Motor neuron (in vitro differentiated cells): ENCODE measurements around the gene NYAP1. TPM values are rescaled to one million over a fixed set of nuclear protein-coding genes. Genes with fewer than 3 reads are reported as not detected.

ENCODE experiments used
- ATAC-seq, 8 experiments: fragments of 200-7000 bp; cut with Tn5 transposase; replicated peaks in 6 of 8; 2 replicates each; pipeline ENCODE4 v1.8.0; 2021; ENCODE audit warnings: mild to moderate bottlenecking in 8 of 8, moderate library complexity in 8 of 8
- H3K27ac ChIP-seq, 2 donors: fragments of 250-450 bp; sonication (Bioruptor Pico); 2 replicates each; pipeline ENCODE4 v1.9.0; 2021; ENCODE audit warnings: antibody characterized with exemption in 2 of 2, mild to moderate bottlenecking in 2 of 2, moderate library complexity in 1 of 2
- H3K4me1 ChIP-seq, 2 donors: fragments of 250-450 bp; sonication (Bioruptor Pico); replicated peaks in 1 of 2; 2 replicates each; pipeline ENCODE4 v1.6.1; 2021; ENCODE audit warnings: antibody characterized with exemption in 2 of 2, mild to moderate bottlenecking in 2 of 2, moderate library complexity in 1 of 2
- H3K4me3 ChIP-seq, 5 donors: fragments of 250-450 bp; sonication (Bioruptor Pico); 2 replicates each; pipeline ENCODE4 v1.9.0; 2021; ENCODE audit warnings: antibody characterized with exemption in 5 of 5, mild to moderate bottlenecking in 5 of 5, moderate library complexity in 4 of 5
- WGBS, 10 experiments: fragments of 450-650 bp; shearing (Covaris generic); methylation state at CpG; one replicate each; pipeline ENCODE4 v1.0.0; 2022; 5-methylcytosine and 5-hydroxymethylcytosine counted together
- in situ Hi-C, 9 experiments: fragments of 400-800 bp; cut with MboI; loops; one replicate each; pipeline ENCODE4 v1.15.0; 2021; ENCODE audit warnings: low sequenced_read_pairs in 9 of 9, low pct_unique_long_range_greater_than_20kb in 2 of 9; ENCODE audit not compliant: unreplicated experiment in 9 of 9
- total RNA-seq, 8 experiments: library from RNA; unstranded; fragments of 300-600 nt; gene quantifications; 2 replicates each; pipeline versions ENCODE4 v1.2.3 to v1.2.4, GENCODE V29; 2022

The NYAP1 gene
- total RNA-seq, 8 experiments from 2014 or later = 0.81 to 30.0 (median 14.4) TPM

GRCh38 chr7:100465702-100466311 is 17.9 kb upstream of the NYAP1 start:
- H3K4me1 ChIP-seq = peaks cover 3 to 15% of the 10 kb centered on the region in 2 donors
- H3K27ac ChIP-seq = no peak overlapping the region
- ATAC-seq = peak; percentile 64 to 92 (median 74)
- in situ Hi-C loops = loop anchor here in 5 of 9 experiments (25.0 kb wide), 2 partner anchors 96 to 396 kb away; partner anchors contain the start of genes SLC12A9 (in 5 of the 5), TRIP6 (in 5 of the 5) and SAP25 (in 4 of the 5)
- H3K4me3 ChIP-seq = no peak overlapping the region
- WGBS, 10 experiments = 17 to 100% (median 68%) methylated on average over 1 to 6 of the region's 17 CpGs; no CpG with 5 or more reads in 4 of the 10 experiments

GRCh38 chr7:100466653-100467605 is 16.8 kb upstream of the NYAP1 start:
- Histone ChIP-seq H3K27ac (no peak overlapping the region), H3K4me1 (peaks cover 3 to 15% of the 10 kb centered on the region in 2 donors), H3K4me3 (no peak overlapping the region)
- WGBS, 10 experiments = 0 to 100% (median 77%) methylated on average over 1 to 3 of the region's 32 CpGs; no CpG with 5 or more reads in 5 of the 10 experiments
- in situ Hi-C loops = loop anchor here in 5 of 9 experiments (25.0 kb wide), 2 partner anchors 95 to 395 kb away; partner anchors contain the start of genes SLC12A9 (in 5 of the 5), TRIP6 (in 5 of the 5) and SAP25 (in 4 of the 5)
- ATAC-seq = no peak

- Histone ChIP-seq H3K27ac (no peak overlapping the region), H3K4me1 (peaks cover 3 to 15% of the 10 kb centered on the region in 2 donors), H3K4me3 (no peak overlapping the region)
- 74% methylated on average over 3 of the region's 22 CpGs; no CpG with 5 or more reads in 9 of the 10 experiments for WGBS, 10 experiments
- in situ Hi-C loops = loop anchor here in 5 of 9 experiments (25.0 kb wide), 2 partner anchors 94 to 394 kb away; partner anchors contain the start of genes SLC12A9 (in 5 of the 5), TRIP6 (in 5 of the 5) and SAP25 (in 4 of the 5)
- ATAC-seq = peak in 2 of 8 experiments; percentile 1 to 7
These were observed 15.9 kb upstream of the NYAP1 start for GRCh38 chr7:100467638-100468373.

- in situ Hi-C loops = loop anchor here in 6 of 9 experiments (10.0 to 25.0 kb wide), 3 partner anchors 85 to 393 kb away; partner anchors contain the start of genes SLC12A9 (in 5 of the 6), TRIP6 (in 5 of the 6) and SAP25 (in 4 of the 6)
- 0% methylated on average over 1 to 3 of the region's 13 CpGs; no CpG with 5 or more reads in 3 of the 10 experiments for WGBS, 10 experiments
- Histone ChIP-seq H3K4me1 (peaks cover 3 to 15% of the 10 kb centered on the region in 2 donors), H3K4me3 (no peak overlapping the region), H3K27ac (peak overlapping the region in 1 of 2 donors; percentile 48)
- ATAC-seq = peak; percentile 69 to 89 (median 85)
These were observed 14.3 kb upstream of the NYAP1 start for GRCh38 chr7:100469227-100470044.

GRCh38 chr7:100471021-100471420 is 12.7 kb upstream of the NYAP1 start:
- no peak for ATAC-seq
- in situ Hi-C loops = loop anchor here in 6 of 9 experiments (10.0 to 25.0 kb wide), 3 partner anchors 84 to 391 kb away; partner anchors contain the start of genes SLC12A9 (in 5 of the 6), TRIP6 (in 5 of the 6) and SAP25 (in 4 of the 6)
- Histone ChIP-seq H3K4me3 (no peak overlapping the region), H3K4me1 (peaks cover 10 to 17% of the 10 kb centered on the region in 2 donors), H3K27ac (no peak overlapping the region)
- 100% methylated on average over 1 of the region's 4 CpGs; no CpG with 5 or more reads in 9 of the 10 experiments for WGBS, 10 experiments

- Histone ChIP-seq H3K27ac (no peak overlapping the region), H3K4me3 (no peak overlapping the region), H3K4me1 (peaks cover 18 to 24% of the 10 kb centered on the region in 2 donors)
- ATAC-seq = peak in 1 of 8 experiments; percentile 8
- in situ Hi-C loops = loop anchor here in 6 of 9 experiments (10.0 to 25.0 kb wide), 3 partner anchors 83 to 390 kb away; partner anchors contain the start of genes SLC12A9 (in 5 of the 6), TRIP6 (in 5 of the 6) and SAP25 (in 4 of the 6)
- no CpG with 5 or more reads among the region's 16 CpGs for WGBS, 10 experiments
These were observed 11.4 kb upstream of the NYAP1 start for GRCh38 chr7:100472121-100472851.

GRCh38 chr7:100472854-100473499 is 10.8 kb upstream of the NYAP1 start:
- no peak overlapping the region for H3K4me3 ChIP-seq
- ATAC-seq = no peak
- in situ Hi-C loops = loop anchor here in 6 of 9 experiments (10.0 to 25.0 kb wide), 3 partner anchors 82 to 389 kb away; partner anchors contain the start of genes SLC12A9 (in 5 of the 6), TRIP6 (in 5 of the 6) and SAP25 (in 4 of the 6)
- no peak overlapping the region for H3K27ac ChIP-seq
- 47 to 100% (median 82%) methylated on average over 1 to 7 of the region's 14 CpGs; no CpG with 5 or more reads in 4 of the 10 experiments for WGBS, 10 experiments
- peaks cover 24% of the 10 kb centered on the region in 2 donors for H3K4me1 ChIP-seq

GRCh38 chr7:100475549-100475948 is 8.2 kb upstream of the NYAP1 start:
- Histone ChIP-seq H3K27ac (peak overlapping the region in 1 of 2 donors; percentile 63), H3K4me3 (peak overlapping the region in 3 of 5 donors; percentile 12 to 59 (median 54)), H3K4me1 (peaks cover 16 to 26% of the 10 kb centered on the region in 2 donors)
- ATAC-seq = peak in 2 of 8 experiments; percentile 8 to 15
- in situ Hi-C loops = loop anchor here in 1 of 9 experiments (10.0 kb wide), 1 partner anchor 79 kb away; no protein-coding TSS in a partner anchor
- WGBS, 10 experiments = no CpG with 5 or more reads among the region's 9 CpGs

- 27 to 65% methylated on average over 2 of the region's 6 CpGs; no CpG with 5 or more reads in 8 of the 10 experiments for WGBS, 10 experiments
- in situ Hi-C loops = loop anchor here in 1 of 9 experiments (10.0 kb wide), 1 partner anchor 79 kb away; no protein-coding TSS in a partner anchor
- peaks cover 16 to 26% of the 10 kb centered on the region in 2 donors for H3K4me1 ChIP-seq
- H3K4me3 ChIP-seq = peak overlapping the region in 3 of 5 donors; percentile 16 to 59 (median 54)
- peak overlapping the region in 1 of 2 donors; percentile 63 for H3K27ac ChIP-seq
- peak in 4 of 8 experiments; percentile 6 to 47 (median 32) for ATAC-seq
These were observed 7.5 kb upstream of the NYAP1 start for GRCh38 chr7:100476101-100476780.
